Activated CD4-positive, alpha-beta T cell treated with anti-CD3 and anti-CD28 coated beads, Interleukin-2, Interleukin-6, amounts not matched to agents 100 ng/mL and 50 ng/mL, durations not matched to agents 16 hours and 8 hours (primary cell): ENCODE measurements around the gene EID2.

Experiments used
- DNase-seq: peaks from one replicate; pipeline ENCODE4 v3.0.0-alpha.2; 2020

The EID2 gene

DNA sequence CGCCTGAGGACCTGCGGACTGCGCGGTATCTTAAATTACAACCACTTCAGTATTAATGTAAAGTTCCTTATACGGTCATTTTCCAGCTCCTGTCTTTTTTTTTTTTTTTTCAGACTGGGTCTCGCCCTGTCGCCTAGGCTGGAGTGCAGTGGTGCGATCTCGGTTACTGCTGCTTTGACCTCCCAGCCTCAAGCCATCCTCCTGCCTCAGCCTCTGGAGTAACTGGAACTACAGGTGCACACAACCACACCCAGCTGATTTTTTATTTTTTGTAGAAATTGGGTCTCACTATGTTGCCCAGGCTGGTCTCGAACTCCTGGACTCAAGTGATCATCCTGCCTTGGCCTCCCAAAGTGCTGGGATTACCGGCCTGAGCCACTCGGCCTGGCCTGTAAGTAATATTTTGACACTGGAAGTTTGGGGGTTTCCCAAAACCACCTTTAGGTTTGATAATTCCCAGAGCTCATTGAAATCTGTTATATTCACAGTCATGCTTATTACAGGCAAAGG lies 6.9 kb downstream of the EID2 start:
- DNase-seq, result no peak

DNA sequence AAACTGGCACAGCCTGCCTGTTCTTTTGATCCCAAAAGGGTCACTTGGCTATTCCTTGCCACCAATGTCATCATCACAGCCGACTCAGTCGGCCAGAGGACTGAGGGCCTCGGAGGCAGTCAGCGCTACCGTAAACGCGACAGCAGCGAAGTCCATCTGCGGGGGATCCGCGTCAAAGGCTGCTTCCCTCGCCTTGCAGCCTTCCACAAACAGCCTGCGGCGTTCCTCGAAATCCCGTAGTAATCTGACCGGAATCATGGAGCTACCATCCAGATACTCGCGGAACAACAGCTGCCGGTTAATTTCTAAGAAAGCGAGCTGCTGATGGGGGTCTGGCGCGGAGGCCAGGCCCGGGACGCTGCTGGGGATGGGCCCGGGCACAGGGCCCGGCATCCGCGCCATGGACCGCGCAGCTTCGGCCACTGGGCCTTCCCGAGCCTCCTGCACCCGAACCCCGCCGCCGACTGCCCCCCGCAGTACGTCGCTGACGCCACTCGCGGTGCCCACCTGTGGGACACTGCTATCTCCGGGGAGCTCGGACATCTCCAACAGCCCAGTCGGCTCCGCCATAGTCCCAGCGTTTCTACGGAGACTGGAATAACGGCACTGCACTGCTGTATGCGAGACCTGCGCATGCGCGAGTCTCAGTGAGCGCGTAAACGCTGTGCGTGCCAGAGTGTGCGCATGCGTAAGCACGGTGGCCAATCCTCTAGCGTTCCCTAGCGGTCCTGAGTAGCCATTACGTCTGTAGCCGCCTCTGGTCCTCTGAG lies 7.5 kb downstream of the EID2 start, which contains the start of gene EID2B:
Gene EID2B (minus strand): TSS at position 620 of the 770 bp plus-strand sequence. CDS start 50 bp downstream, at position 570.
- DNase-seq, result peak; percentile 97

DNA sequence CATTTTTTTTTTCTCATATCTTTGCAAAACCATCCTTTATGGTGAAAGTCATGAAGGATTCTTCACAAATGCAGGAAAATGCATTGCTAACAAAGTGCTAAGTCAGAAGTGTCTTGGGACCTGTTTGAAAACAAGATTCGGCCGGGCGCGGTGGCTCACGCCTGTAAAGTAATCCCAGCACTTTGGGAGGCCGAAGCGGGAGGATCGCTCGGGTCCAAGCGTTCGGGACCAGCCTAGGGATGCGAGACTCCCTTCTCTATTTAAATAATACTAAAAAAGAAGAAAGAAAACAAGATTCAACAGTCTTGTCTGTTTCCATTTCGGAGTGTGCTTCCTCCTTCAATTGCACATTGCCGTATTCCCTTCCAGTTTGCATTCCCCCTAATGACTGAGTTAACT lies 8.1 kb downstream of the EID2 start:
- no peak for DNase-seq

DNA sequence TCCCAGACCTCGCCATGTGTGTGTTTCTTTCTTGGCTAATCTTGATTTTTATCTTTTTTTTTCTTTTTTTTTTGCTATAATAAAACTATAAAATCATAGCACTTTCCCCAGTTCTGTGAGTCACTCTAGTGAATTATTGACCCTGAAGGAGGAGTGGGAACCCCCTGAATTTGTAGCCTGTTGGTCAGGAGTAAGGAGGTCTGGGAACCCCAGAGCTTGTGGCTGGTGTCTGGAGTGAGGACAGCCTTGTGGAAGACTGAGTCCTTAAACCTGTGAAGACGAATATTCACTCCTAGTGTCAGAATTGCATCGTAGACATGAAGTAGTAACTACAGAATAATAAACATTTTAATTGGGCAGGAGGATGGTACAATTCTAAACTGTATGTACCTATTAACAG lies 14.8 kb downstream of the EID2 start:
- no peak for DNase-seq

DNA sequence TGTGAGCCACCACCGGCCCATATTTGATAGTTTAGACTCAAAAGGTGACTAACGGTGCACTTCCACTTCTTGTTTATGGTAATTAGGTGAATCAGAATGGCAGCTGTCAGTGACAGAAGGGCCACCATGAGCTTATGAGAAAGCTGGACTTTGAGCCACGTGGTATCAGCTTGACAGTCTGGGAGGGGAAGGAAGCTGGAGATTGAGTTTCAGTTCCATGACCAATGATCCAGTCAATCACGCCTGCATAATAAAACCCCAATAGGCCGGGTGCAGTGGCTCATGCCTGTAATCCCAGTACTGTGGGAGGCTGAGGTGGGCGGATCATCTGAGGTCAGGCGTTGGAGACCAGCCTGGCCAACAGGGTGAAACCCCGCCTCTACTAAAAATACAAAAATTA lies 15.5 kb downstream of the EID2 start:
- DNase-seq, result no peak

DNA sequence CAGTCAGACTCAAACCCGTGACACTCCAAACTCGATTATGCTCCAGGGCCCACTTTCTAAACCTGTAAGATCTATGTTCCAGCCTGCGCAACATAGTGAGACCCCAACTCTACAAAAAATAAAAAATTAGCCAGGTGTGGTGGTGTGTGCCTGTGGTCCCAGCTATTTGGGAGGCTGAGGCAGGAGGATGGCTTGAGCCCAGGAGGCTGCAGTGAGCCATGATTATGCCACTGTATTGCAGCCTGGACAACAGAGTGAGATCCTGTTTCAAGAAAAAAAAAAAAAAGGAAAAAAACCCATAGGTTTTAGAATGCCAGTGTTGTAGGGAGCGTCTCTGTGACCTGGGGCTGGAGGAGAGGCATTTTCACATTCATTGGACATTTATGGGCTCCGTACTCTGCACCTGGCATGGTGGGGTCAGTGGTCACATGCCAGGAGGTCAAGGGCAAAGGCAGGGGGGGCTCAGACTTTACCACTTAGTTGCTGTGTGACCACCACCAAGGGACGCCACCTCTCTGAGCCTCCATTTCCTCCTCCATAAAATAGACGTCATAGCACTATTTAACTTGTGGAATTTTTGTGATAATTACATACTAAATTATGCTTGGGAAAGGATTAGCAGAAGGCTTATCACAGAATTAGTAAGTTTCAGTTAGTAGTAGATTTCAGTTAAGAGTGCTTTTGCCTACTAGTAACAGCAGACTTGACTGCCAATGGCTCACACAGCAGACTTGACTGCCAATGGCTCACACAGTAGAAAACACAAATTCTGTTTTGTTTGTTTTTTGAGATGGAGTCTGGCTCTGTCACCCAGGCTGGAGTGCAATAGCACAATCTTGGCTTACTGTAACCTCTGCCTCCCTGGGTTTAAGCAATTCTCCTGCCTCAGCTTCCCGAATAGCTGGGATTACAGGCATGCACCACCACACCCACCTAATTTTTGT lies 19.1 kb downstream of the EID2 start:
- no peak for DNase-seq

DNA sequence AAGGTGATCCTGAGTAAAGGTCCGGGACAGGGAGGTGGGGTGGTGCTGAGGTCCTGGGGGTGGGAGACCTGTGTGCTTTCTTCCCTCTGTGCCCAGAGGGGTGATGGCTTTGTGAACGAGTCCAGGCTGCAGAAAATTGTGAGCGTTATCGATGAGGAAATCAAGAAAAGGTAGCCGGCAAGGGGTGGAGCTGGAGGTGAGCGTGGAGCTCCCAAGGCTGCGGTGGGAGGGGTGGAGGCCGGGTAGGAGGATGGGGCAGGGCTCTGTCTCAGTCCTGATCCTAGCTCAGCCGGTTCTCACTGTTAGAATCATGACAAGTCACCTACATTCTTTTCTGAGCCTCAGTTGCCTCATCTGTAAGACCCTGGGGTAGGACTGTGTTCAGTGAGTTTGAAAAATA lies 21.0 kb downstream of the EID2 start:
- no peak for DNase-seq

DNA sequence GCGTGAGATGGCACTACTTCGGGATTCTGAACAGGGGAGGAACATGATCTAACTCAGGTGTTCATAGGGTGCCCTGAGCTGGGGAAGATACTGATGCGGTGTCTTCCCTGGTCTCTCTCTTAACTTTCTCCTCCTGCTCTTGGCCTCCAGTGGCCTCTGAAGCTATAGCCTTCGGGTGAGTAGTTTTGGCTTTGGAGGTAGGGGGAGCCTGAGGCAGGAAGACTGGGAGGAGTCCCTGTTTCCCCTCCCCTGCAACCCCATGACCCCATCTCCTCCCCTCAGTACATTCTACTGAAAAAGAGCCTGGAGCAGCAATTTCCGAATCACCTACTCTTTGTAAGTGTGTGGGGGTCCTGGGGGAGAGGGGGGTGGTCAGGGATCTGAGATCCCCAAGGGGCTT lies 21.5 kb downstream of the EID2 start:
- DNase-seq, result no peak

DNA sequence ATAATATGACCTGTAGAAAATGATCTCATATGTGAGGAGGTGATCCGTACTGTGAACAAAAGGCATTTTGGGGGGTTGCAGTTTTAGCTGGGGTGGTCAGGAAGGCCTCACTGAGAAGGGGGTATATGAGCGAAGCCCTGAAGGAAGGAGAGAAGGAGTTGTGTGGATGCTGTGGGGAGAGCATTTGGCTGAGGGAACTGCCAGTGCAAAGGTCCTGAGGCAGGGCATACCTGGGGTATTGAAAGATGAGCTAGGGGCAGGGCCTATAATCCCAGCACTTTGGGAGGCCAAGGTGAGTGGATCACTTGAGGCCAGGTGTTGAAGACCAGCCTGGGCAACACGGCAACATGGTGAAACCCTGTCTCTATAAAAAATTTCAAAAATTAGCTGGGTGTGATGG lies 22.5 kb downstream of the EID2 start:
- no peak for DNase-seq

DNA sequence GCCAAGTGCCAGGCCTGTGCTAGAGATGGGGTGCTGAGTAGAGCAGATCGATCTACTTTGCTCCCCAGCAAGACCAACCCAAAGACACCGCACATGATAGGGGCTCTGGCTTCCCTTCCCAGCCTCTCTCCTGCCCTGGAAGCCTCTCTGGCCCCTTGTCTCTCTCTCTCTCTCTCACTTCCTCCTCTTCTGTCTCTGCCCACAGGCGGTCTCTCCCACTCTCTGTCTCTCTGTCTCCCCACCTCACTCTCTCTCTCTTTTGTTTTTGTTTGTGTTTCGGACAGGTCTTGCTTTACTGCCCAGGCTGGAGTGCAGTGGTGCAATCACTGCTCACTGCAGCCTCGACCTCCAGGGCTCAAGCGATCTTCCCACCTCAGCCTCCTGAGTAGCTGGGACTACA lies 23.7 kb downstream of the EID2 start:
- no peak for DNase-seq

DNA sequence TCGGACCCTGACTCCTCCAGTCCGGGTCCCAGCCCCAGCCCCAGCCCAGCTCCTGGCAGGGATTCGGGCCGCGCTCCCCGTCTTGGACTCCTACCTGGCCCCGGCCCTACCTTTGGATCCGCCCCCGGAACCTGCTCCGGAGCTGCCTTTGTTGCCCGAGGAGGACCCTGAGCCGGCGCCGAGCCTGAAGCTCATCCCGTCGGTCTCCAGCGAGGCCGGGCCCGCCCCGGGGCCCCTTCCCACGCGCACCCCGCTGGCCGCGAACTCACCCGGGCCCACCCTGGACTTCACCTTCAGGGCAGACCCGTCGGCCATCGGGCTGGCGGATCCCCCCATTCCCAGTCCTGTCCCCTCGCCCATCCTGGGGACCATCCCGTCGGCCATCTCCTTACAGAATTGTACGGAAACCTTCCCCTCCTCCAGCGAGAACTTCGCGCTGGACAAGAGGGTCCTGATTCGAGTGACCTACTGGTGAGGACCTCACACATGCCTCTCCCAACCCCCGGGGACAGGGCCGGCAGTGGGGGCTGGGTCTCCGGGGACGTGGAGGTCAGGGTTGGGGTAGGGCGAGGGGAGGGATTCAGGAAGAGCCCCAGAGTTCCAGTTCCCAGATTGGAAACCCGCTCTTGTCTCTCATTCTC lies 24.3 kb downstream of the EID2 start:
- no peak for DNase-seq

DNA sequence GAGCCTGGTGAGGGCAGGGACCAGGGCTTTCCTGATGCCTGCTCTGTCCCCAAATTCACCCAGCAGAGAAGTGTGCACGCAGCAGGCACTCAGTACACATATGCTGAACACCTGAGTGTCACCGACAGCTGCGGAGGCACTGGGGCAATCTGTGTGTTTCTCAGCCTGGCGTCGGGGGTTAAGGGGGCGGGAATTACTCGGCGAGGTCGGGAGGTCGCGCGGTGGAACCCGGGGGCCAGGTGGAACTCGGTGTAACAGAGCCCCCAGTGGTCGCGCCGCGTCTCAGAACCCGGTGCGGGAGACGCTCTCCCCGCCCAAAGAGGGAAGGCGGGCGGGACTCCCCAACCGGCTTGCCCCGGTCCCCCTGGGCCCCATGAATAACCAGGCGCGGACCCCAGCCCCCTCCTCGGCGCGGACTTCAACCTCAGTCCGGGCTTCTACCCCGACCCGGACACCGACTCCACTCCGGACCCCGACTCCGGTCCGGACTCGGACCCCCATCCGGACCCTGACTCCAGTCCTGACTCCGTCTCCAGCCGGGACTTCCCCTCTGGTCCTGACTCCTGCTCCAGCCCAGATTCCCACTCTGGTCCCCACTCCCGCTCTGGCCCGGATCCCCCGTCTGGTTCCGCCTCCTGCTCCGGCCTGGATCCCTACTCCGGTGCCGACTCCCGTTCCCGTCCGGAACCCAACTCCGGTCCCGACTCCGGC lies 25.0 kb downstream of the EID2 start, which contains the start of gene SELENOV:
Gene SELENOV (plus strand): TSS at position 300 of the 711 bp plus-strand sequence. CDS start 74 bp downstream, at position 374.
- no peak for DNase-seq

DNA sequence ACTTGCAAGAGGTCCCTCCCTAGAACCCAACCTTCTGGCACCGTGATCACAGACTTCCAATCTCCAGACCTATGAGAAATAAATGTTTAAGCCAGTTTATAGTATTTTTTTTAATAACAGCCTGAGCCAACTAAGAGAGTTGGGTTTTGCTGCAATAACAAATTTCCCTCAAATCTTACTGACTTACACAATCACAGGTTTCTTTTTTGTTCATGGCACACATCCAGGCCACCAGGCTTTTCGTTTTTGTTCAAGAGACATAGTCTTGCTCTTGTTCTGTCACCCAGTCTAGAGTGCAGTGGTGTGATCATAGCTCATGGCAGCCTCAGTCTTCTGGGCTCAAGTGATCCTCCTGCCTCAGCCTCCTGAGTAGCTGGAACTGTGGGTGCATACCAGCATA lies 27.0 kb downstream of the EID2 start:
- no peak for DNase-seq

DNA sequence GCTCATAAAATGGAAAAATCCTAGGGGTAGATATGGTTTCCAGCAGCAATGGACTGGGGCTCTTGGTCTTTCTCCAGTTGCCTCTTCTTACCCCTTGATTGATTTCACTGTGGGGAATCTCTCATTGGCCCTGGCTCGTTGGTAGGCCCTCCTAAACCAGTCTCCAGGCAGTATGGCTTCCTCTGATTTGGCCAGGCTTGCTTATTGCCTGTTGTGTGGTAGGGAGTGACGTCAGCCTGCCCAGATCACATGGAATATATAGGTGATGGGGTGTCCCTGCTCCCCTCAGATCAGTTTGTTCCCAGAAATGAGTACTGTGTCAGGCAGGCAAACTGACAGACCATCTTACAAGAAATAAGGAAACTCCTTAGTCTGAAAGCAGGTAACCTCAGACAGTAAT lies 30.7 kb downstream of the EID2 start:
- no peak for DNase-seq

DNA sequence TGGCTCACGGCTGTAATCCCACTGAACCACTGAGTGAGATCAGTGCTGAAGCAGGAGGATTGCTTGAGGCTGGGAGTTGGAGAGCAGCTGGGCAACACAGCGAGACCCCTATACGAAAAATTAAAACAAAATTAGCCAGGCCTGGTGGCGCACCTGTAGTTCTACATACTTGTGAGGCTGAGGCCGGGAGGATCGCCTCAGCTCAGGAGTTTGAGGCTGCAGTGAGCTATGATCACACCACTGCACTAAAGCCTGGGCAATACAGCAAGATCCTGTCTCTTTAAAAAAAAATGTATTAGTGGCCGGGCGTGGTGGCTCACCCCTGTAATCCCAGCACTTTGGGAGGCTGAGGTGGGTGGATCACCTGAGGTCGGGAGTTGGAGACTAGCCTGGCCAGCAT lies 31.3 kb downstream of the EID2 start:
- no peak for DNase-seq

DNA sequence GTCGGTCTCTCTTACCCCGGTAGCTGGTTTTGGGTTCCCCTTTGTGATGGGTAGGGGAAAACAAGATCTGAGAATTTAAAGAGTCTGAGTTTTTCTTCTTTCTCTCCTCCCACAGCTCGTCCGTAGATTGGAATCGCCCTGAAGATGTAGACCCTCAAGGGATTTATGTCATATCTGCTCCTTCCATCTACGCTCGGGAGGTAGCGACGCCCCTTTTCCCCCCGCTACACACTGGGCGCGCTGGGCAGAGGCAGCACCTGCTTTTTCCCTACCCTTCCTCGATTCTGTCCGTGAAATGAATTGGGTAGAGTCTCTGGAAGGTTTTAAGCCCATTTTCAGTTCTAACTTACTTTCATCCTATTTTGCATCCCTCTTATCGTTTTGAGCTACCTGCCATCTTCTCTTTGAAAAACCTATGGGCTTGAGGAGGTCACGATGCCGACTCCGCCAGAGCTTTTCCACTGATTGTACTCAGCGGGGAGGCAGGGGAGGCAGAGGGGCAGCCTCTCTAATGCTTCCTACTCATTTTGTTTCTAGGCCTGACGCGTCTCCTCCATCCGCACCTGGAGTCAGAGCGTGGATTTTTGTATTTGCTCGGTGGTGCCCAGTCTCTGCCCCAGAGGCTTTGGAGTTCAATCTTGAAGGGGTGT lies 32.1 kb downstream of the EID2 start:
- DNase-seq, result no peak

DNA sequence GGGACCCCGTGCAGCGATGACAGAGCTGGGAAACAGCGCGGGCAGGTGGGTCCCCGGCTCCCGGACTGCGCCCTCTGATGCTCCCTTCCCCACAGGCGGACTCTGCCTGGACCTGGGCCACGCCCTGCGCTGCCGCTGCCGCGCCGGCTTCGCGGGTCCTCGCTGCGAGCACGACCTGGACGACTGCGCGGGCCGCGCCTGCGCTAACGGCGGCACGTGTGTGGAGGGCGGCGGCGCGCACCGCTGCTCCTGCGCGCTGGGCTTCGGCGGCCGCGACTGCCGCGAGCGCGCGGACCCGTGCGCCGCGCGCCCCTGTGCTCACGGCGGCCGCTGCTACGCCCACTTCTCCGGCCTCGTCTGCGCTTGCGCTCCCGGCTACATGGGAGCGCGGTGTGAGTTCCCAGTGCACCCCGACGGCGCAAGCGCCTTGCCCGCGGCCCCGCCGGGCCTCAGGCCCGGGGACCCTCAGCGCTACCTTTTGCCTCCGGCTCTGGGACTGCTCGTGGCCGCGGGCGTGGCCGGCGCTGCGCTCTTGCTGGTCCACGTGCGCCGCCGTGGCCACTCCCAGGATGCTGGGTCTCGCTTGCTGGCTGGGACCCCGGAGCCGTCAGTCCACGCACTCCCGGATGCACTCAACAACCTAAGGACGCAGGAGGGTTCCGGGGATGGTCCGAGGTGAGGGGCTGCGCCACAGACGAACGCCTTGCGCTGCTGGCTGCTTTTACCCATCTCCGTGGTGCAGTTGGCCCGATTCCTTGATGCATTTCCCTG lies 32.8 kb downstream of the EID2 start:
- DNase-seq, result peak; percentile 78

DNA sequence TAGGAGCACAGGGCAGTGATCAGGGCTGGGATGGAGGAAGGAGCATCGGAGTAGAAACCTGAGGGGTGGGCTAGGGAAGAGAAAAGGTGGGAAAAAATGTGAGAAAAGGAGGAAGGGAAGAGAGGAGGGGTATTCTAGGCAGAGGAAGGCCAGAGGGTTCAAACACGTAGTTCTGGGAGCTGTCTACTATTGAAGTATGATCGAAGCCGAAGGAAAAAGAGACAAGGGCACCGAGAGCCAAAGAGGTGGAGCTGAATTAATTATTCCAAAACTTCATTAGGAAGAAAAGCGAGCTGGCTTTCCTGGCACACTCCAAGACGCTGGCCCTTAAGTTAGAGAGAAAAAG lies 33.4 kb downstream of the EID2 start:
- no peak for DNase-seq

DNA sequence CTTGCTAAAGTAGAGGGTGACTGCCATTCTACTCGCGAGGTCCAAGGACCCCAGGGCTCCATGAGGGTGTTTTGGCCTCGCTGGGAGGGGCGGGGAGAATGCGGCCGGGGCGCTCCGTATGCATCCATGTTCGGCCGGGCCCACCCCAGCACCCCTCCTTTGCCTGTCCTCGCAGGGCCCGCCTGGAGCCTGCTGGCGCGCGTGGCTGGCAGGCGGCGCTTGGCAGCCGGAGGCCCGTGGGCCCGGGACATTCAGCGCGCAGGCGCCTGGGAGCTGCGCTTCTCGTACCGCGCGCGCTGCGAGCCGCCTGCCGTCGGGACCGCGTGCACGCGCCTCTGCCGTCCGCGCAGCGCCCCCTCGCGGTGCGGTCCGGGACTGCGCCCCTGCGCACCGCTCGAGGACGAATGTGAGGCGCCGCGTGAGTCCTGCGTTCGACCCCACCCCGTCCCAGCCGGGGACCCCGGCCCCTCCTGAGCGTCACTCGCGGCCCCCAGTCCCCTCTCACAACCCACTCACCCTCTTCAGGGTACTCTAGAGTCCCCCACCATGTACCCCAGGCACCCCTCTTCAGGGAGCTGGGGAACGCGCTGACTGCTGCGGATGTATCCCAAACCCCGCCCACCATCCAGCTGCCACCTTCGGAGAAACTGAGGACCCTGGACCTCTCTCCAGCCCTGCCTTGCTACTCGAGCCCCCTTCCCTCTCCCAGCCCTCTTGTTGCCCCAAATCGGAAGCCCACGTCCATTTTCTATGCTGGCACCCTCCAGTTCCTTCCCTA lies 37.1 kb downstream of the EID2 start:
- DNase-seq, result peak; percentile 82

DNA sequence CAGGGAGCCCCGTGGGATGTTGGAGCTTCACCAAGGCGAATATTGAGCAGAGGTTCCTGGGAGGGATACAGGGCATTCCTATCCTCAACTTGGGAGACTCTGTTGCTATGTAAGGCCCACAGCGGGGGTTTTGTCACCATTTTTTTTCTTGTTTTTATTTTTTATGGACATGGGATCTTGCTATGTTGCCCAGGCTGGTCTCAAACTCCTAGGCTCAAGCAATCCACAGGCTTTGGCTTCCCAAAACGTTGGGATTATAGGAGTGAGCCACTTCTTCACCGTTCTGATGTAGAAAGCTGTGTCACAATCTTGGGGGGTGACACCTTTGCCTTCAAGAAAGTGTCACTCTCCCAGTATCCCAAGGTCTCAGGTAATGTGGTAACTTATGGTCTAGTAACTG lies 38.6 kb downstream of the EID2 start:
- no peak for DNase-seq
